SK-N-SH (cell line): ENCODE results near the gene ZBTB7B. TPM values are rescaled to one million over a fixed set of nuclear protein-coding genes. Genes with fewer than 3 reads are reported as not detected.

Experiments
- CTCF ChIA-PET: fragments of 300-600, 350-600 bp; formaldehyde crosslinking; extraction: SDS; loops from one replicate; lab custom pipeline; 2021; lab: Yijun Ruan, JAX
- POLR2A ChIA-PET: fragments of 350-600 bp; sonication (Branson Sonifier 250); formaldehyde crosslinking; extraction: SDS; loops from one replicate; lab custom pipeline; 2020; ENCODE audit warnings: antibody characterized with exemption, inconsistent platforms; lab: Yijun Ruan, JAX
- DNase-seq: peaks from one replicate; pipeline ENCODE4 v3.0.0; 2012
- H2AFZ ChIP-seq: fragments of 200-600 bp; sonication (generic); 2 replicates; pipeline ENCODE4 v1.8.1; 2016; ENCODE audit warnings: antibody characterized with exemption, mild to moderate bottlenecking, low read depth
- H3F3A ChIP-seq: fragments of 200-600 bp; sonication (generic); replicated peaks from 2 replicates; pipeline ENCODE3; 2016; ENCODE audit warnings: antibody characterized with exemption, mild to moderate bottlenecking; ENCODE audit not compliant: insufficient read depth
- H3K27ac ChIP-seq, 2 experiments: fragments of 200-500 bp in 1 of 2; fragments of 200-600 bp in 1 of 2; sonication (Bioruptor generic) in 1 of 2; sonication (generic), shearing (Covaris generic) in 1 of 2; 2 replicates each; pipeline versions ENCODE4 v1.5.1 to v1.6.1; 2014 to 2016; ENCODE audit warnings: low read depth in 2 of 2, inconsistent platforms in 1 of 2, low read length in 1 of 2, mild to moderate bottlenecking in 1 of 2, mixed read lengths in 1 of 2
- H3K27me3 ChIP-seq: fragments of 200-600 bp; sonication (generic), shearing (Covaris generic); 2 replicates; pipeline ENCODE4 v1.6.1; 2016; ENCODE audit warnings: mixed run types; ENCODE audit not compliant: insufficient read depth
- H3K36me3 ChIP-seq, 2 experiments: fragments of 200-500 bp in 1 of 2; fragments of 200-600 bp in 1 of 2; sonication (Bioruptor generic) in 1 of 2; sonication (generic) in 1 of 2; replicated peaks in 1 of 2; 2 replicates each; pipeline versions ENCODE3 to v1.5.1; 2014 to 2016; ENCODE audit warnings: low read length in 1 of 2, mild to moderate bottlenecking in 1 of 2; ENCODE audit not compliant: insufficient read depth in 2 of 2, control insufficient read depth in 1 of 2
- H3K4me1 ChIP-seq, 2 experiments: fragments of 200-500 bp in 1 of 2; fragments of 200-600 bp in 1 of 2; sonication (Bioruptor generic) in 1 of 2; sonication (generic), shearing (Covaris generic) in 1 of 2; 2 replicates each; pipeline versions ENCODE4 v1.5.1 to v1.6.1; 2014 to 2016; ENCODE audit warnings: low read depth in 1 of 2, low read length in 1 of 2, mixed run types in 1 of 2; ENCODE audit not compliant: insufficient read depth in 2 of 2, control insufficient read depth in 1 of 2
- H3K4me2 ChIP-seq: fragments of 200-600 bp; sonication (generic), shearing (Covaris generic); 2 replicates; pipeline ENCODE4 v1.6.1; 2017; ENCODE audit warnings: mixed run types
- H3K4me3 ChIP-seq, 2 experiments: fragments of 200-500 bp in 1 of 2; fragments of 200-600 bp in 1 of 2; sonication (Bioruptor generic) in 1 of 2; sonication (generic), shearing (Covaris generic) in 1 of 2; 2 replicates each; pipeline versions ENCODE4 v1.5.1 to v1.8.1; 2014 to 2016; ENCODE audit warnings: low read depth in 2 of 2, inconsistent platforms in 1 of 2, low read length in 1 of 2, mild to moderate bottlenecking in 1 of 2, mixed read lengths in 1 of 2, moderate library complexity in 1 of 2
- H3K79me2 ChIP-seq: fragments of 200-600 bp; sonication (generic); 2 replicates; pipeline ENCODE4 v1.8.1; 2017; ENCODE audit warnings: mild to moderate bottlenecking; ENCODE audit not compliant: insufficient read depth
- H3K9ac ChIP-seq: fragments of 200-600 bp; sonication (generic); 2 replicates; pipeline ENCODE4 v1.6.1; 2017; ENCODE audit warnings: mixed run types
- H3K9me2 ChIP-seq: fragments of 200-600 bp; sonication (generic); 2 replicates; pipeline ENCODE4 v1.6.1; 2017; ENCODE audit warnings: mixed run types
- H3K9me3 ChIP-seq: fragments of 200-600 bp; sonication (generic); 2 replicates; pipeline ENCODE4 v1.6.1; 2017; ENCODE audit warnings: mixed run types, mild to moderate bottlenecking, moderate library complexity
- H4K20me1 ChIP-seq: fragments of 200-600 bp; sonication (generic); 2 replicates; pipeline ENCODE4 v1.6.1; 2017; ENCODE audit warnings: mild to moderate bottlenecking, mixed run types; ENCODE audit not compliant: insufficient read depth
- FOSL2 ChIP-seq: IDR thresholded peaks from 2 replicates; pipeline ENCODE4 v1.4.0; 2012; ENCODE audit warnings: low read depth, mild to moderate bottlenecking, moderate library complexity, borderline replicate concordance
- FOXJ3 ChIP-seq: sonication (generic); formaldehyde crosslinking; IDR thresholded peaks from 2 replicates; pipeline ENCODE4 v1.5.1; 2020; ENCODE audit warnings: mild to moderate bottlenecking, missing genetic modification reagents
- FOXM1 ChIP-seq: IDR thresholded peaks from 2 replicates; pipeline ENCODE4 v1.4.0; 2012; ENCODE audit warnings: low read depth, mild to moderate bottlenecking
- GABPA ChIP-seq: IDR thresholded peaks from 2 replicates; pipeline ENCODE4 v1.4.0; 2012; ENCODE audit warnings: low read depth, mild to moderate bottlenecking
- GATA2 ChIP-seq: sonication (generic); formaldehyde crosslinking; IDR thresholded peaks from 2 replicates; pipeline ENCODE4 v1.5.0; 2020; ENCODE audit warnings: mild to moderate bottlenecking, missing genetic modification reagents
- JUND ChIP-seq: IDR thresholded peaks from 2 replicates; pipeline ENCODE4 v1.4.0; 2012
- MAX ChIP-seq: IDR thresholded peaks from 2 replicates; pipeline ENCODE4 v1.4.0; 2012; ENCODE audit warnings: low read depth
- MEF2A ChIP-seq: IDR thresholded peaks from 2 replicates; pipeline ENCODE4 v1.4.0; 2012; ENCODE audit warnings: low read depth, borderline replicate concordance
- NRF1 ChIP-seq: IDR thresholded peaks from 2 replicates; pipeline ENCODE4 v1.6.1; 2012; ENCODE audit warnings: low read depth, mild to moderate bottlenecking, low read length
- PBX3 ChIP-seq: IDR thresholded peaks from 2 replicates; pipeline ENCODE4; 2012
- POLR2AphosphoS5 ChIP-seq: IDR thresholded peaks from 2 replicates; pipeline ENCODE4 v1.6.1; 2012; ENCODE audit warnings: low read depth, low read length
- RAD21 ChIP-seq: IDR thresholded peaks from 2 replicates; pipeline ENCODE4 v1.6.1; 2012; ENCODE audit warnings: mild to moderate bottlenecking, low read length
- REST ChIP-seq: IDR thresholded peaks from 2 replicates; pipeline ENCODE4 v1.6.1; 2012; ENCODE audit warnings: mild to moderate bottlenecking, low read depth, low read length, moderate library complexity
- RFX5 ChIP-seq: IDR thresholded peaks from 2 replicates; pipeline ENCODE4 v1.6.1; 2012; ENCODE audit warnings: mild to moderate bottlenecking, improper control_type of control experiment, low read length
- SMC3 ChIP-seq: IDR thresholded peaks from 2 replicates; pipeline ENCODE4 v1.6.1; 2012; ENCODE audit warnings: low read depth, low read length, improper control_type of control experiment
- TEAD4 ChIP-seq: IDR thresholded peaks from 2 replicates; pipeline ENCODE4 v1.4.0; 2012; ENCODE audit warnings: mild to moderate bottlenecking, borderline replicate concordance; ENCODE audit not compliant: insufficient read depth
- YY1 ChIP-seq: IDR thresholded peaks from 2 replicates; pipeline ENCODE4 v1.4.0; 2012; ENCODE audit warnings: low read depth, mild to moderate bottlenecking
- WGBS: methylation state at CpG from one replicate; pipeline ENCODE4 v1.1.6; 2017; ENCODE audit warnings: low lambda C conversion rate; 5-methylcytosine and 5-hydroxymethylcytosine counted together
- polyA plus RNA-seq, 3 experiments: library from polyadenylated mRNA; depleted of rRNA; stranded (reverse); fragments of >200 nt; gene quantifications; 2 replicates each; pipeline ENCODE4 v1.2.3, GENCODE V29; 2012

ZBTB7B gene
- polyA plus RNA-seq, 1 of the 3 experiments (the other 2 are of a cell fraction): 15.7 TPM

- TF ChIP-seq SMC3: no peak
- no peak for TF ChIP-seq RFX5
- TF ChIP-seq TEAD4: no peak
- no peak for TF ChIP-seq MEF2A
- no peak for TF ChIP-seq FOXM1
- no peak for TF ChIP-seq POLR2AphosphoS5
- TF ChIP-seq FOXJ3 (CRISPR knock-in tag): no peak
- TF ChIP-seq NRF1: no peak
- no peak for TF ChIP-seq JUND
- no peak for TF ChIP-seq YY1
- no peak for TF ChIP-seq RAD21
These were observed 35.3 kb downstream of the ZBTB7B start (continued) for GRCh38 chr1:155037851-155038441.

GRCh38 chr1:155038602-155039307, 36.2 kb downstream of the ZBTB7B start:
- Histone ChIP-seq H3K9me3 (no peaks in the 10 kb centered on the region), H3K9ac (no peak overlapping the region), H2AFZ (no peak overlapping the region), H3K4me2 (no peak overlapping the region), H3K79me2 (no peaks in the 10 kb centered on the region), H4K20me1 (no peaks in the 10 kb centered on the region), H3K9me2 (no peaks in the 10 kb centered on the region), H3K36me3 (no peaks in the 10 kb centered on the region), H3K4me3 (no peak overlapping the region), H3K4me1 (no peaks in the 10 kb centered on the region), H3K27ac (no peak overlapping the region), H3F3A (no peaks in the 10 kb centered on the region), H3K27me3 (no peaks in the 10 kb centered on the region)
- WGBS: 70% methylated on average over 8 of the region's 8 CpGs
- ChIA-PET POLR2A (no interaction called here), CTCF (interaction anchor here (0.9 to 26.0 kb wide), 5 partner anchors 12 to 369 kb away, joined by 3 to 573 read pairs (median 5); partner anchors contain the start of genes ADAM15, EFNA3 and EFNA4)
- DNase-seq: no peak
- TF ChIP-seq MAX: no peak
- TF ChIP-seq REST: no peak
- TF ChIP-seq GABPA: no peak
- no peak for TF ChIP-seq PBX3
- TF ChIP-seq GATA2 (CRISPR knock-in tag): no peak
- TF ChIP-seq FOXM1: no peak
- TF ChIP-seq FOSL2: no peak
